Astrocyte of the cerebellum (primary cell): ENCODE measurements around the gene CFAP97D2.
"Not testable (repeated sequence)": the region's sequence is repeated elsewhere in the genome, so short reads cannot be mapped to it uniquely, and the experiment has no call there.

Experiments used
- DNase-seq: peaks from one replicate; pipeline ENCODE4 v3.0.0-alpha.2; 2011; ENCODE audit warnings: low read depth
- H3K4me3 ChIP-seq: 2 replicates; pipeline ENCODE4 v1.5.1; 2011; ENCODE audit warnings: mild to moderate bottlenecking, low read depth, low read length, moderate library complexity
- in situ Hi-C: cut with HindIII; loops from 2 replicates; pipeline ENCODE4 v1.10.0; 2017; ENCODE audit warnings: low sequenced_read_pairs
- TF ChIP-seq, protein P1 (sequence below): IDR thresholded peaks from 2 replicates; pipeline ENCODE4 v1.5.1; 2012; ENCODE audit warnings: low read length, low read depth, moderate library complexity, mild to moderate bottlenecking; ENCODE audit errors: missing control alignments

The CFAP97D2 gene

DNA sequence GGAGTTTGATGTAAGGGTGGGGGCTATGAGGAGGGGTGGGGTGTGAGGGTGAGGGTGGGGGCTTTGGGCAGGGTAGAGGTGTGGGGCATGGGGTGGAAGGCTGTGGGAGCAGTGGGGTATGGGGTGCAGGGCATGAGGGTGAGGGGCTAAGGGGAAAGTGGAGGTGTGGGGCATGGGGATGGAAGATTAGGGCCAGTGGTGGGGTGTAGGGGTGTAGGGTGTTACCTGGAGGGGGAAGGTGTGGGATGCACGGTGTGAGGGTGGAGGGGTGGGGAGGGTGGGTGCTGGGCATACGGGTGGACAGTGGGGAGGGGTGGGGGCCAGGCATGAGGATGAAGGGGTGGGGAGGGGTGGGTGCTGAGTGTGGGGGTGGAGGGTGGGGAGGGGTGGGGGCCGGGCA, 23.7 kb upstream of the CFAP97D2 start:
- in situ Hi-C loops = no loop called here
- H3K4me3 ChIP-seq = no peak overlapping the region
- DNase-seq = no peak
- TF ChIP-seq, protein P1, sequence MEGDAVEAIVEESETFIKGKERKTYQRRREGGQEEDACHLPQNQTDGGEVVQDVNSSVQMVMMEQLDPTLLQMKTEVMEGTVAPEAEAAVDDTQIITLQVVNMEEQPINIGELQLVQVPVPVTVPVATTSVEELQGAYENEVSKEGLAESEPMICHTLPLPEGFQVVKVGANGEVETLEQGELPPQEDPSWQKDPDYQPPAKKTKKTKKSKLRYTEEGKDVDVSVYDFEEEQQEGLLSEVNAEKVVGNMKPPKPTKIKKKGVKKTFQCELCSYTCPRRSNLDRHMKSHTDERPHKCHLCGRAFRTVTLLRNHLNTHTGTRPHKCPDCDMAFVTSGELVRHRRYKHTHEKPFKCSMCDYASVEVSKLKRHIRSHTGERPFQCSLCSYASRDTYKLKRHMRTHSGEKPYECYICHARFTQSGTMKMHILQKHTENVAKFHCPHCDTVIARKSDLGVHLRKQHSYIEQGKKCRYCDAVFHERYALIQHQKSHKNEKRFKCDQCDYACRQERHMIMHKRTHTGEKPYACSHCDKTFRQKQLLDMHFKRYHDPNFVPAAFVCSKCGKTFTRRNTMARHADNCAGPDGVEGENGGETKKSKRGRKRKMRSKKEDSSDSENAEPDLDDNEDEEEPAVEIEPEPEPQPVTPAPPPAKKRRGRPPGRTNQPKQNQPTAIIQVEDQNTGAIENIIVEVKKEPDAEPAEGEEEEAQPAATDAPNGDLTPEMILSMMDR = no peak

DNA sequence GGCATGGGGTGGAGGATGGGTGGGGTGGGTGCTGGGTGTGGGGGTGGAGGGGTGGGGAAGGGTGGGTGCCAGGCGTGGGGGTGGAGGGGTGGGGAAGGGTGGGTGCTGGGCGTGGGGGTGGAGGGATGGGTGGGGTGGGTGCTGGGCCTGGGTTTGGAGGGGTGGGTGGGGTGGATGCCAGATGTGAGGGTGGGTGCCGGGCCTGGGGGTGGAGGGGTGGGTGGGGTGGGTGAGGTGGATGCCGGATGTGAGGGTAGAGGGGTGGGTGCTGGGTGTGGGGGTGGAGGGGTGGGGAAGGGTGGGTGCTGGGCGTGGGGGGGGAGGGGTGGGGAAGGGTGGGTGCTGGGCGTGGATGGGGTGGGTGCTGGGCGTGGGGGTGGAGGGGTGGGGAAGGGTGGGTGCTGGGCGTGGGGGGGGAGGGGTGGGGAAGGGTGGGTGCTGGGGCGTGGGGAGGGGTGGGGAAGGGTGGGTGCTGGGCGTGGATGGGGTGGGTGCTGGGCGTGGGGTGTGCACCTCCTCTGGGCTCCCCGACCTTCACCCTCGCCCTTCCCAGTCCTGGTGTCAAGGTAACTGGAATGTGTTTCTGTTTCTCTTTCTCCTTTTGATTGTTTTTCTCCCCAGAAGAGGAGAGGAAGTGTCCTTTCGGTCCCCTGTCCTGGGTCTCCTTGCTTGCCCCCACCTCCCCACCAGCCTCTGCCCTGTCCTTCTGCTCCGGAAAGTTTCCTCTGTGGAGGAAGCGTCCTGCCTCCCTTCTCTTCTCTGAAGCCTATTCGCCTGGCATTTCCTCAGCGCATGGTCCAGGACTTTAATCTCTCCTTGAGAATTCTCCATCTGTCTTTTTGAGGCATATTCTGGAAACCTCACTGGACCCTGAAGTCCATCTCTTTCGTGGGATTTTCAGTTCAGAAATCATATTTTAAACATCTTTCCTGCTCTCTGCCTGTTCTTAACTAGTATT, 22.9 kb upstream of the CFAP97D2 start:
- no peak overlapping the region for H3K4me3 ChIP-seq
- in situ Hi-C loops = no loop called here
- TF ChIP-seq, protein P1 = no peak
- DNase-seq = no peak

DNA sequence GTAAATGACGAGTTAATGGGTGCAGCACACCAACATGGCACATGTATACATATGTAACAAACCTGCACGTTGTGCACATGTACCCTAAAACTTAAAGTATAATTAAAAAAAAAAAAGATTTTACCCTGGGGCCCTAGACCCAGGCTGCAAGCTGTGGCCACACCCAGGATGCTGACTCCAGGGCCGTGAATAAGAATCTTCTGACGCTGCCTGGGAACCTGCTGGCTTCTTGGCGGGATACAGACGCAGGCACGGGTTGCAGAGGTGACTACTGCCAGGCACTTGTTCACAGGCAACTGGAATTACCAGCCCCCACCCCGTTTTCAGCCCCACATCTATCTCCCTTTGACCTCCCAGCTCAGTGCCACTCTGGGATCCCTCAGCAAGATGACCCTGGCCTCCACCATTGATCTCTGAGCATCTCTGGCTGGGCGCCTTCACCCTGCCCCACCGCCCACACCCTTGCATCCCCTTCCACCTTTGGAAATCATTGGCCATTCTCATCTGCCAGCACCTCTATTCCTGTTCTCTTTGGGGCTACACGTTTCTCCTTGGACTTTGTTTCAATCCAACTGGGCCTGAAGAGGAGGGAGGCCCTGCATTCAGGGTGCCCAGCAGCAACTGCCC, 21.1 kb upstream of the CFAP97D2 start:
- DNase-seq = no peak

DNA sequence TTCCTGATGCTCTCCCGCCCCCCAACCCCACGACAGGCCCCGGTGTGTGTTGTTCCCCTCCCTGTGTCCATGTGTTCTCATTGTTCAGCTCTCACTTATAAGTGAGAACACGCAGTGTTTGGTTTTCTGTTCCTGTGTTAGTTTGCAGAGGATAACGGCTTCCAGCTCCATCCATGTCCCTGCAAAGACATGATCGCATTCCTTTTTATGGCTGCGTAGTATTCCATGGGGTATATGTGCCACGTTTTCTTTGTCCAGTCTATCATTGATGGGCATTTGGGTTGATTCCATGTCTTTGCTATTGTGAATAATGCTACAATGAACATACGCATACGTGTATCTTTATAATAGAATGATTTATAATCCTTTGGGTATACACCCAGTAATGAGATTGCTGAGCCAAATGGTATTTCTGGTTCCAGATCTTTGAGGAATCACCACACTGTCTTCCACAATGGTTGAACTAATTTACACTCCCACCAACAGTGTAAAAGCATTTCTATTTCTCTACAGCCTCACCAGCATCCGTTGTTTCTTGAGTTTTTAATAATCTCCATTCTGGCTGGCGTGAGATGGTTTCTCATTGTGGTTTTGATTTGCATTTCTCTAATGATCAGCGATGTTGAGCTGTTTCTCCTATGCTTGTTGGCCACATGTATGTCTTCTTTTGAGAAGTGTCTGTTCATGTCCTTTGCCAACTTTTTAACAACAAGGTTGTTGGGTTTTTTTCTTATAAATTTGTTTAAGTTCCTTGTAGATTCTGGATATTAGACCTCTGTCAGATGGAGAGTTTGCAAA, 20.0 kb upstream of the CFAP97D2 start:
- H3K4me3 ChIP-seq, in situ Hi-C loops, DNase-seq: not testable (repeated sequence)

More for the DNA sequence above, 21.1 kb upstream of the CFAP97D2 start:
- no peak overlapping the region for H3K4me3 ChIP-seq
- TF ChIP-seq, protein P1 = no peak
- in situ Hi-C loops = no loop called here

DNA sequence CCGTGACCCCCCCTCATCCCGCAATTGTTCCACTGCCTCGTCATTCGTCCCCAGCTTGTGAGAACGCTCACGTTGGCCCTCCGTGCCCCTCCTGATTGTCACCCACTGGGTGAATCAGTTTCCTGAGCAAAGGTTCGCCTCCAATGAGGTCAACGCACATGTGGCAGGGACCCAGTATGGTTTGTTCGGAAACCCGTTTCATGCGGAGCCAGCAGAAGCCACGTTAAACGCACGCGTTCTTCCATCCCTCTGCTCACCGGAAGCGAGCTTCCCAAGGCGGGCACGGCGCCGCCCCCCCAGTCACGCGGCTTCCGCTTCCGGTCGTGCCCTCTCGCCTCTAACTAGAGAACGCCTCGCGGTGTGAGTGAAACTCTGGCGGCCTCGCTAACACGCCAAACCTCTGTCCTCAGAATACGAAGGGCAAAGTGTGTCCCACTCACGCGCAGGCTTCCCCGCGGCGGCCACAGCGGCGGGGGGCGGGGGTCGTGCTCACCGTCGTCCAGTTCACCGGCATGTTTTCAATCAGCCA, 18.0 kb upstream of the CFAP97D2 start:
- TF ChIP-seq, protein P1 = no peak
- H3K4me3 ChIP-seq = no peak overlapping the region
- no peak for DNase-seq
- in situ Hi-C loops = loop anchor here (10.0 kb wide), 1 partner anchor 86 kb away; no protein-coding TSS in a partner anchor

DNA sequence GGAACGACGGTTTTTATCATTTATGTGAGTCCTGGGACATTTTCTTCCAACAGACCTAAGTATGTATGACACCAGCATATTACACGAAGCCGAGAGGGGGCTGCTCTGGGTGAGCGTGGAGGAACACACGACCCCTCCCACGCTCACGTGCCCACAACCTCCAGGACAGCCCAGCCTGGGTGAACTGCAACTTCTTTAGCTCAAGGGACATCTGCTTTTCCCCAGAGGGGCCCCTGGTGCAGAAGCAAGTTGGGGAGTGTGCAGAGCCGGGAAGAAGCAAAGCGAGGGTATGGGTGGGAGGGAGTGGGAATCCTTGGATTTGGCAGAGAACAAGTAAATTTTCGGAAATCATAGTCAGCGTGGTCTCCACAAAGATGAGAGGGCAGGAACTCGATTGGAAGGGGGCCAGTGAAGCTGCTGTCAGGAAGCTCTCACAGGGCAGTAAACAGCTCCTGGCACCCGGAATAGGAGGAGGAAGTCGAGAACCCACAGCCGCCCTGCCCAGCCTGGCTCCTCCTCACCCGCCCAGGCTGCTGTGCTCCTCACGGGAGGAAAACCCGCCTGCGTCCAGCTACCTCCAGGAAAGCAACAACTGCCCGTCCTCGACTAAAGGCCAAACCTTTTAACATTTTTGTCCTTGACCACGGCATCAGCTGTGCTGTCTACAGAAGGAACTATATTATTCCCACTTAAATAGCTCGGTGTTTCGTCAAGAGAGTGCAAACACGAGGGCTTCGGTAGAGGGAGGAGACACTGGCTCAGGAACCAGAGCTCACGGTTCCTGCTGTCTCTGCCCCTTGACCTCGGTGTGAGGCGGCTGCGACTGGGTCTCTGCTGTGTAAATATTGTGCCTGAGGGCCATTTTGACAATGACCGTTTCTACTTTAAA, 17.2 kb upstream of the CFAP97D2 start:
- TF ChIP-seq, protein P1 = no peak
- DNase-seq = no peak
- no peak overlapping the region for H3K4me3 ChIP-seq
- in situ Hi-C loops = loop anchor here (10.0 kb wide), 1 partner anchor 87 kb away; no protein-coding TSS in a partner anchor
